GM12878 (cell line): ENCODE data around the gene NLRP5. TPM values are rescaled to one million over a fixed set of nuclear protein-coding genes. Genes with fewer than 3 reads are reported as not detected.

Source experiments
- ATAC-seq: fragments of 200-7000 bp; cut with Tn5 transposase; 3 replicates; pipeline ENCODE4 v1.9.1; 2020; ENCODE audit warnings: mild to moderate bottlenecking, moderate library complexity
- BruUV-seq: library from RNA; stranded (reverse); fragments of 400-500 nt; replicated peaks from 2 replicates; lab custom pipeline; 2021; lab: Mats Ljungman, UMichigan
- CTCF ChIA-PET: fragments of 300-600 bp; sonication (Branson Sonifier 250); formaldehyde crosslinking; extraction: SDS; loops from one replicate; lab custom pipeline; 2021; ENCODE audit warnings: inconsistent platforms; lab: Yijun Ruan, JAX
- POLR2A ChIA-PET: fragments of 350-600 bp; formaldehyde crosslinking; extraction: SDS; loops from one replicate; lab custom pipeline; 2021; ENCODE audit warnings: inconsistent platforms; lab: Charles Lee
- RAD21 ChIA-PET: fragments of 300-600 bp; sonication (Branson Sonifier 250); formaldehyde crosslinking; loops from one replicate; lab custom pipeline; 2023; ENCODE audit warnings: antibody characterized with exemption; ENCODE audit not compliant: unreplicated experiment; lab: Charles Lee
- SMC1A ChIA-PET: fragments of 300-600 bp; sonication (Branson Sonifier 250); formaldehyde crosslinking; loops from one replicate; lab custom pipeline; 2023; ENCODE audit not compliant: unreplicated experiment, uncharacterized antibody; lab: Charles Lee
- DNase-seq: peaks from one replicate; pipeline ENCODE4 v3.0.0-alpha.2; 2011; ENCODE audit warnings: low read depth, low spot score
- FAIRE-seq: peaks from 3 replicates; lab custom pipeline; 2011; peaks lifted over from hg19 to GRCh38; lab: Jason Lieb, UNC
- H2AFZ ChIP-seq: 2 replicates; pipeline ENCODE4 v1.6.0; 2011; ENCODE audit warnings: low read depth, low read length, control low read depth; ENCODE audit not compliant: control insufficient read depth
- H3K27ac ChIP-seq: 2 replicates; pipeline ENCODE4 v1.5.1; 2011; ENCODE audit warnings: control low read depth; ENCODE audit not compliant: control insufficient read depth, insufficient read depth
- H3K27me3 ChIP-seq, 2 experiments: replicated peaks in 1 of 2; 2 replicates each; pipeline versions ENCODE4 v1.6.0 to v1.6.1; 2011; ENCODE audit warnings: low read length in 1 of 2; ENCODE audit not compliant: control insufficient read depth in 2 of 2, insufficient read depth in 2 of 2
- H3K36me3 ChIP-seq, 2 experiments: 2 replicates each; pipeline ENCODE4 v1.5.1; 2011; ENCODE audit warnings: low read length in 1 of 2; ENCODE audit not compliant: control insufficient read depth in 2 of 2, insufficient read depth in 2 of 2
- H3K4me1 ChIP-seq: 2 replicates; pipeline ENCODE4 v1.6.1; 2011; ENCODE audit warnings: mild to moderate bottlenecking, low read length, moderate library complexity, mixed read lengths; ENCODE audit not compliant: control insufficient read depth, insufficient read depth
- H3K4me2 ChIP-seq: 2 replicates; pipeline ENCODE4 v1.6.0; 2011; ENCODE audit warnings: control low read depth; ENCODE audit not compliant: control insufficient read depth, insufficient read depth
- H3K4me3 ChIP-seq: fragments of 200-600 bp; sonication (generic); 2 replicates; pipeline ENCODE4 v1.5.1; 2016
- H3K79me2 ChIP-seq: 2 replicates; pipeline ENCODE4 v1.6.0; 2011; ENCODE audit warnings: low read length; ENCODE audit not compliant: control insufficient read depth, insufficient read depth
- H3K9ac ChIP-seq: 2 replicates; pipeline ENCODE4 v1.8.0; 2011; ENCODE audit warnings: low read length, control low read depth, mixed read lengths; ENCODE audit not compliant: control insufficient read depth, insufficient read depth
- H3K9me3 ChIP-seq: replicated peaks from 3 replicates; pipeline ENCODE4 v1.5.1; 2011; ENCODE audit warnings: mild to moderate bottlenecking, low read length; ENCODE audit not compliant: control insufficient read depth, insufficient read depth
- H4K20me1 ChIP-seq: 2 replicates; pipeline ENCODE4 v1.6.0; 2011; ENCODE audit not compliant: control insufficient read depth, insufficient read depth
- BCLAF1 ChIP-seq: fragments of 450-650 bp; IDR thresholded peaks from 2 replicates; pipeline ENCODE4 v1.6.1; 2017; ENCODE audit warnings: antibody characterized with exemption, mild to moderate bottlenecking, moderate library complexity
- BHLHE40 ChIP-seq, 2 experiments: fragments of 450-650 bp in 1 of 2; IDR thresholded peaks; 2 replicates each; pipeline ENCODE4 v1.6.1; 2011 to 2017; ENCODE audit warnings: low read depth in 2 of 2, borderline replicate concordance in 1 of 2, improper control_type of control experiment in 1 of 2, low read length in 1 of 2, mild to moderate bottlenecking in 1 of 2
- CHD1 ChIP-seq: IDR thresholded peaks from 2 replicates; pipeline ENCODE4 v1.6.1; 2012; ENCODE audit warnings: low read depth, low read length, improper control_type of control experiment
- FOXM1 ChIP-seq: IDR thresholded peaks from 2 replicates; pipeline ENCODE4 v1.6.1; 2012; ENCODE audit warnings: low read depth, mild to moderate bottlenecking, inconsistent platforms, low read length, moderate library complexity
- MEF2B ChIP-seq: fragments of 450-650 bp; IDR thresholded peaks from 2 replicates; pipeline ENCODE4 v1.6.1; 2018; ENCODE audit warnings: mild to moderate bottlenecking, moderate library complexity; ENCODE audit not compliant: partially characterized antibody, poor library complexity, severe bottlenecking
- NR2F1 ChIP-seq: fragments of 450-650 bp; conservative IDR thresholded peaks from 2 replicates; pipeline ENCODE4 v1.6.1; 2017; ENCODE audit warnings: mild to moderate bottlenecking
- PAX5 ChIP-seq: IDR thresholded peaks from 2 replicates; pipeline ENCODE4 v1.6.1; 2011; ENCODE audit warnings: low read depth, low read length, borderline replicate concordance
- PBX3 ChIP-seq: IDR thresholded peaks from 2 replicates; pipeline ENCODE4 v1.6.1; 2011; ENCODE audit warnings: mild to moderate bottlenecking, low read depth, low read length, moderate library complexity; ENCODE audit not compliant: insufficient replicate concordance
- POLR2AphosphoS2 ChIP-seq: IDR thresholded peaks from 2 replicates; pipeline ENCODE4 v1.6.1; 2011; ENCODE audit warnings: low read depth, mild to moderate bottlenecking, low read length, improper control_type of control experiment, moderate library complexity
- RAD21 ChIP-seq: IDR thresholded peaks from 2 replicates; pipeline ENCODE4 v1.6.1; 2011; ENCODE audit warnings: mild to moderate bottlenecking, low read depth, low read length, moderate library complexity; ENCODE audit not compliant: insufficient read depth
- SIX5 ChIP-seq: IDR thresholded peaks from 2 replicates; pipeline ENCODE4 v1.6.1; 2011; ENCODE audit warnings: mild to moderate bottlenecking, low read depth, low read length, moderate library complexity; ENCODE audit not compliant: severe bottlenecking
- SKIL ChIP-seq: fragments of 450-650 bp; IDR thresholded peaks from 2 replicates; pipeline ENCODE4 v1.6.1; 2017; ENCODE audit warnings: mild to moderate bottlenecking, low read depth, inconsistent platforms; ENCODE audit not compliant: poor library complexity, severe bottlenecking
- SMC3 ChIP-seq: IDR thresholded peaks from 2 replicates; pipeline ENCODE4 v1.6.1; 2011; ENCODE audit warnings: low read length, improper control_type of control experiment, borderline replicate concordance
- STAT3 ChIP-seq: IDR thresholded peaks from 2 replicates; pipeline ENCODE4 v1.6.1; 2011; ENCODE audit warnings: low read depth, low read length, improper control_type of control experiment
- TBL1XR1 ChIP-seq: IDR thresholded peaks from 2 replicates; pipeline ENCODE4 v1.6.1; 2012; ENCODE audit warnings: low read depth, low read length, improper control_type of control experiment
- TCF7 ChIP-seq: IDR thresholded peaks from 2 replicates; pipeline ENCODE4 v1.6.1; 2014; ENCODE audit warnings: antibody characterized with exemption, borderline replicate concordance
- WGBS: methylation state at CpG from one replicate; pipeline ENCODE4 v1.1.6; 2016; ENCODE audit warnings: low lambda C conversion rate; ENCODE audit not compliant: insufficient replicate concordance, insufficient coverage; ENCODE audit errors: missing lambda C conversion rate; 5-methylcytosine and 5-hydroxymethylcytosine counted together
- in situ Hi-C: fragments of 300-500 bp; cut with MboI; formaldehyde crosslinking; loops from 9 replicates; pipeline ENCODE4 v1.14.3; 2018; ENCODE audit warnings: mixed read lengths
- intact Hi-C: fragments of 100-400 bp; cut with micrococcal nuclease; formaldehyde crosslinking; loops from one replicate; pipeline ENCODE4 v1.14.2; 2022; ENCODE audit not compliant: unreplicated experiment
- polyA plus RNA-seq, 11 experiments: library from polyadenylated mRNA; depleted of rRNA in 4 of 11; unstranded in 6 of 11; stranded (reverse) in 5 of 11; fragments of >200 nt; fragmentation: Nextera tagmentation in 4 of 11; fragmentation: Illumina TruSeq in 1 of 11; extraction: Ambion mirVana in 4 of 11; extraction: Trizol in 1 of 11; gene quantifications; 1 replicate in 1 of 11; 2 replicates in 10 of 11; pipeline versions ENCODE4 v1.2.1 to v1.2.3, GENCODE V29; 2011 to 2016; ENCODE audit warnings: inconsistent platforms in 2 of 11, missing spikeins in 2 of 11, low read depth in 1 of 11
- total RNA-seq, 4 experiments: library from RNA; depleted of rRNA in 3 of 4; stranded (reverse); fragments of >200 nt in 3 of 4; fragmentation: Illumina TruSeq in 1 of 4; extraction: Trizol in 1 of 4; gene quantifications; 2 replicates each; pipeline versions ENCODE4 v1.2.1 to v1.2.3, GENCODE V29; 2013 to 2021

The NLRP5 gene
- total and polyA plus RNA-seq, 10 of the 15 experiments (the other 5 are each of a cell fraction or from before 2014, with no cell fraction given), result 0.01 TPM; not detected in 9

GRCh38 chr19:56069642-56070041, 83.1 kb downstream of the NLRP5 start (continued):
- TF ChIP-seq BCLAF1 (no peak), BHLHE40 (IDR thresholded peaks at IDR 0.05; ENCODE audit: borderline replicate concordance in 1 of 2, low read depth in 2 of 2, low read length in 1 of 2) (no peak), MEF2B (no peak), PBX3 (peak; percentile 64)

GRCh38 chr19:56071151-56071550, 84.6 kb downstream of the NLRP5 start:
- ChIA-PET POLR2A (interaction anchor here (0.6 kb wide), 1 partner anchor 262 kb away, joined by 5 read pairs; no protein-coding TSS in a partner anchor), RAD21 (interaction anchor here (0.7 to 1.6 kb wide), 4 partner anchors 69 to 1345 kb away, joined by 3 to 5 read pairs (median 4); partner anchors contain the start of gene ZNF444), SMC1A (interaction anchor here (1.1 kb wide), 1 partner anchor 438 kb away, joined by 3 read pairs; no protein-coding TSS in a partner anchor), CTCF (interaction anchor here (0.9 to 3.5 kb wide), 9 partner anchors 10 to 438 kb away, joined by 3 to 16 read pairs (median 3); no protein-coding TSS in a partner anchor)
- 33% methylated on average over 4 of the region's 4 CpGs for WGBS
- H2AFZ ChIP-seq, result no peak overlapping the region
- no peak overlapping the region for H3K4me2 ChIP-seq
- no peaks in the 10 kb centered on the region for H4K20me1 ChIP-seq
- H3K27ac ChIP-seq, result no peak overlapping the region
- FAIRE-seq, result no peak
- peak; percentile 43; the same call in 2 of the 3 replicates for ATAC-seq
- in situ Hi-C loops, result no loop called here
- H3K79me2 ChIP-seq, result no peaks in the 10 kb centered on the region
- intact Hi-C loops, result loop anchor here (10.0 kb wide), 1 partner anchor 436 kb away; no protein-coding TSS in a partner anchor
- no peaks in the 10 kb centered on the region for H3K27me3 ChIP-seq
- no peak for DNase-seq
- H3K4me3 ChIP-seq, result no peak overlapping the region
- H3K9ac ChIP-seq, result no peak overlapping the region
- BruUV-seq, result no TSS peak
- H3K9me3 ChIP-seq, result no peaks in the 10 kb centered on the region
- no peaks in the 10 kb centered on the region for H3K4me1 ChIP-seq
- H3K36me3 ChIP-seq, result no peaks in the 10 kb centered on the region
- TF ChIP-seq SIX5, result no peak
- TF ChIP-seq FOXM1, result no peak
- TF ChIP-seq STAT3, result no peak
- TF ChIP-seq SKIL, result no peak
- TF ChIP-seq PAX5, result no peak
- TF ChIP-seq RAD21, result 0 out of 2 replicates have a peak, but pooled peaks have one; percentile 17
- no peak for TF ChIP-seq POLR2AphosphoS2
- no peak for TF ChIP-seq TBL1XR1
- TF ChIP-seq SMC3, result peak; percentile 20; the same call in 1 of the 2 replicates
- no peak for TF ChIP-seq TCF7
- no peak for TF ChIP-seq NR2F1
- no peak for TF ChIP-seq CHD1
